SK-N-MC (cell line): Measurements from ENCODE around the gene PRMT6.

ENCODE experiments used
- EZH2 ChIP-seq: fragments of 200-600 bp; sonication (generic); IDR thresholded peaks from one replicate; pipeline ENCODE4 v1.6.1; 2017; ENCODE audit warnings: antibody characterized with exemption
- FOXP2 ChIP-seq: optimal IDR thresholded peaks from 2 replicates; pipeline ENCODE3; 2011; ENCODE audit warnings: mild to moderate bottlenecking, moderate library complexity; ENCODE audit not compliant: insufficient read depth; ENCODE audit errors: extremely low read length, control extremely low read depth
- POLR2AphosphoS5 ChIP-seq: IDR thresholded peaks from 2 replicates; pipeline ENCODE4 v1.6.1; 2012; ENCODE audit warnings: mild to moderate bottlenecking, low read depth, low read length, borderline replicate concordance

- TF ChIP-seq POLR2AphosphoS5 (no peak), EZH2 (no peak), FOXP2 (no peak)
Observed at GRCh38 chr1:107073493-107073892, 17.0 kb downstream of the PRMT6 start.
